Measurements from ENCODE around the gene MYRIP.

MYRIP gene

DNA sequence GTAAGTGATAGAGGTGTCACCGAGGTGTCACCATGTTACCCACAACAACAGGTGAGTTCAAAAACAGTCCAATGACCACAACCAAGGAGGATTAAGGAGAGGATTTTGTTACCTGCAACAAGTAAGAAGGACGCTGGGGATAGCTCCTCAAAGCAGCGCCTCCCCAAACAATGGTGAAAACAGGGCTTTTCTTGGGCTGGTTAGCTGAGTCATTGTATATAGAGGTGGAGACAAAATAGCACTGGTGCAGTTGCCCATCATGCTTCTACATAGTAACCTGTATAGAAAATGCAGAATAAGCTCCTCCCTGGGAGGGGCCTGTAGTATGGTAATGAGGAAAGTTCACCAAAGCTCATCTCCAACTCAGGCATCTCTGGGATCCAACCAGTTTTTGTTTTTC lies 383.2 kb downstream of the MYRIP start:
- Histone ChIP-seq H2AFZ (ENCODE audit: low read depth, low read length) (no peak overlapping the region), H3K9me3 (ENCODE audit: insufficient read depth, low read length) (no peaks in the 10 kb centered on the region), H3K4me3 (ENCODE audit: low read length) (no peak overlapping the region)

DNA sequence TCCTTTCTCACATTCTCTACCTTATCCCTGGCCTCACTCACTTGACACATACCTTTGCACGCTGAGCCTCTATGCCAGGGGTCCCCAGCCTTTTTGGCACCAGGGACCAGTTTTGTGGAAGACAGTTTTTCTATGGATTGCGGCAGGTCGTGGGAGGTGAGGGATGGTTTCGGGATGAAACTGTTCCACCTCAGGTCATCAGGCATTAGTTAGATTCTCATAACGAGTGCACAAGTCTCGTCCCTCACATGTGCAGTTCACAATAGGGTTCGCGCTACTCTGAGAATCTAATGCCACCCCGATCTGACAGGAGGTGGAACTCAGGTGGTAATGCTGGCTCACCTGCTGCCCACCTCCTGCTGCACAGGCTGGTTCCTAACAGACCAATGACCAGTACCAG lies 387.6 kb downstream of the MYRIP start:
- Histone ChIP-seq H2AFZ (ENCODE audit: low read depth, low read length) (no peak overlapping the region), H3K27ac (ENCODE audit: low read length) (no peak overlapping the region), H3K4me1 (ENCODE audit: low read length) (no peaks in the 10 kb centered on the region), H3K27me3 (ENCODE audit: low read depth, low read length) (no peaks in the 10 kb centered on the region), H3K79me2 (ENCODE audit: low read length) (no peaks in the 10 kb centered on the region), H4K20me1 (ENCODE audit: insufficient read depth, low read length) (no peaks in the 10 kb centered on the region), H3K4me3 (ENCODE audit: low read length) (no peak overlapping the region), H3K4me2 (ENCODE audit: low read length) (no peak overlapping the region), H3K9ac (ENCODE audit: low read length) (no peak overlapping the region), H3K9me3 (ENCODE audit: insufficient read depth, low read length) (no peaks in the 10 kb centered on the region), H3K36me3 (replicated peaks; ENCODE audit: low read depth, low read length) (no peaks in the 10 kb centered on the region)
- TF ChIP-seq, protein P1, sequence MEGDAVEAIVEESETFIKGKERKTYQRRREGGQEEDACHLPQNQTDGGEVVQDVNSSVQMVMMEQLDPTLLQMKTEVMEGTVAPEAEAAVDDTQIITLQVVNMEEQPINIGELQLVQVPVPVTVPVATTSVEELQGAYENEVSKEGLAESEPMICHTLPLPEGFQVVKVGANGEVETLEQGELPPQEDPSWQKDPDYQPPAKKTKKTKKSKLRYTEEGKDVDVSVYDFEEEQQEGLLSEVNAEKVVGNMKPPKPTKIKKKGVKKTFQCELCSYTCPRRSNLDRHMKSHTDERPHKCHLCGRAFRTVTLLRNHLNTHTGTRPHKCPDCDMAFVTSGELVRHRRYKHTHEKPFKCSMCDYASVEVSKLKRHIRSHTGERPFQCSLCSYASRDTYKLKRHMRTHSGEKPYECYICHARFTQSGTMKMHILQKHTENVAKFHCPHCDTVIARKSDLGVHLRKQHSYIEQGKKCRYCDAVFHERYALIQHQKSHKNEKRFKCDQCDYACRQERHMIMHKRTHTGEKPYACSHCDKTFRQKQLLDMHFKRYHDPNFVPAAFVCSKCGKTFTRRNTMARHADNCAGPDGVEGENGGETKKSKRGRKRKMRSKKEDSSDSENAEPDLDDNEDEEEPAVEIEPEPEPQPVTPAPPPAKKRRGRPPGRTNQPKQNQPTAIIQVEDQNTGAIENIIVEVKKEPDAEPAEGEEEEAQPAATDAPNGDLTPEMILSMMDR (IDR thresholded peaks at IDR 0.05; ENCODE audit: low read depth, low read length): no peak
- TF ChIP-seq EZH2phosphoT487 (IDR thresholded peaks at IDR 0.05; ENCODE audit: low read depth): no peak

More for the DNA sequence above, 383.2 kb downstream of the MYRIP start:
- H3K79me2 ChIP-seq (ENCODE audit: low read length): no peaks in the 10 kb centered on the region
- TF ChIP-seq EZH2phosphoT487 (IDR thresholded peaks at IDR 0.05; ENCODE audit: low read depth): no peak
- TF ChIP-seq, protein P1 (IDR thresholded peaks at IDR 0.05; ENCODE audit: low read depth, low read length): no peak
- H3K4me2 ChIP-seq (ENCODE audit: low read length): no peak overlapping the region
- H3K27ac ChIP-seq (ENCODE audit: low read length): no peak overlapping the region
- no peaks in the 10 kb centered on the region for H3K36me3 ChIP-seq (replicated peaks; ENCODE audit: low read depth, low read length)
- no peak overlapping the region for H3K9ac ChIP-seq (ENCODE audit: low read length)
- peaks cover 6% of the 10 kb centered on the region; the same call in 1 of the 2 replicates for H3K4me1 ChIP-seq (ENCODE audit: low read length)
- no peaks in the 10 kb centered on the region for H4K20me1 ChIP-seq (ENCODE audit: insufficient read depth, low read length)
- H3K27me3 ChIP-seq (ENCODE audit: low read depth, low read length): no peaks in the 10 kb centered on the region

DNA sequence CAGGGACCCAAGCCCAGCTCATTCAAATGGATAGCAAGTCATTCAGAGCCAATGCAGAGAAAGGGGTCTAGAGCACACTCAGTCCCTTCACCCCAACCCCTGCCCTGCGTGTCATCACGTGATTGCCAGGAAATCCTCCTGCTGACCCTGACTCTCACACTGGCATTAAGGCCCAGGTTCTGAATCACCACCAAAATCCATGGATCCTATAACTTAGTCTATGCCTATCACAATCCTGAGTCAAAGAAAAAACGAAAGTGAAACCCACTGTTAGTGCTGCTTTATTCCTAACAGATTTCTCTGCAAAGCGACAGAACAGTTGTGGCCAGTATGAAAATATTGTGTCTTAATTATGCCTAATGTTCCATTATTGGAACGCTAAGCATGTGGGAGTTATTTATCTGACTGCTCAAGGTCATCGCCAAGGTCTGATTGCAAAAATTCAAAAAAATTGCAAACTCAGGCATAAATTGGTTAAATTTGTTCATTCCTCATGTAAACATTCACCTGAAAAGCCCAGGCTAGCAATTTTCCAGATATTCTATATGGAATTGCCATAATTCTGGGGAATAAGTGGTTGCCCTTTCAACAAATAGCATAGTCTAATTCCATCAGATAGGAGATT lies 391.4 kb downstream of the MYRIP start:
- no peaks in the 10 kb centered on the region for H3K9me3 ChIP-seq (ENCODE audit: insufficient read depth, low read length)
- TF ChIP-seq, protein P1 (IDR thresholded peaks at IDR 0.05; ENCODE audit: low read depth, low read length): no peak
- TF ChIP-seq EZH2phosphoT487 (IDR thresholded peaks at IDR 0.05; ENCODE audit: low read depth): no peak
- H3K36me3 ChIP-seq (replicated peaks; ENCODE audit: low read depth, low read length): no peaks in the 10 kb centered on the region
- H3K27ac ChIP-seq (ENCODE audit: low read length): no peak overlapping the region
- H3K79me2 ChIP-seq (ENCODE audit: low read length): no peaks in the 10 kb centered on the region
- H3K9ac ChIP-seq (ENCODE audit: low read length): no peak overlapping the region
- no peak overlapping the region for H2AFZ ChIP-seq (ENCODE audit: low read depth, low read length)
- no peak overlapping the region for H3K4me3 ChIP-seq (ENCODE audit: low read length)
- no peak overlapping the region for H3K4me2 ChIP-seq (ENCODE audit: low read length)
- no peaks in the 10 kb centered on the region for H3K27me3 ChIP-seq (ENCODE audit: low read depth, low read length)
- peaks cover 11% of the 10 kb centered on the region for H3K4me1 ChIP-seq (ENCODE audit: low read length)
- no peaks in the 10 kb centered on the region for H4K20me1 ChIP-seq (ENCODE audit: insufficient read depth, low read length)

DNA sequence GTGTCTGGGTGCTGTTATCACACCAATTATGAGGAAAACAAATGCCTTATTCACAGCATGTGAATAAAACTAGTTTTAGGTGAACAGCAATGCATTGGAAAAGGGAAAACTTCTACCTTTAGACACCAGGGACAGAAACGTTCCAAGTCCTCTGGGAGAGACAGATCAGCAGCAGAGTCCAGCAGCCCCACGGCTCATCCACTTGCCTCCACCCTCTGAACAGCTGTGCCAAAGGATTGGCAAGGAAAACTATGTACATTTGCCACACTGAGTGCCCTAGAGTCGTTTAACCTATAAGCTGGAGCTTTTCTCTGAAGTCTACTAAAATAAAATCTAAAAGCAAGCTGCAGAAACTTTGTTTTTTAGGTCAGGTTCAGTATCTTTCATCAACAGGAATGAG lies 392.4 kb downstream of the MYRIP start:
- H3K27me3 ChIP-seq (ENCODE audit: low read depth, low read length): no peaks in the 10 kb centered on the region
- no peaks in the 10 kb centered on the region for H4K20me1 ChIP-seq (ENCODE audit: insufficient read depth, low read length)
- H2AFZ ChIP-seq (ENCODE audit: low read depth, low read length): no peak overlapping the region
- no peak overlapping the region for H3K9ac ChIP-seq (ENCODE audit: low read length)
- H3K36me3 ChIP-seq (replicated peaks; ENCODE audit: low read depth, low read length): no peaks in the 10 kb centered on the region
- no peak for TF ChIP-seq EZH2phosphoT487 (IDR thresholded peaks at IDR 0.05; ENCODE audit: low read depth)
- TF ChIP-seq, protein P1 (IDR thresholded peaks at IDR 0.05; ENCODE audit: low read depth, low read length): no peak
- no peaks in the 10 kb centered on the region for H3K79me2 ChIP-seq (ENCODE audit: low read length)
- H3K4me3 ChIP-seq (ENCODE audit: low read length): no peak overlapping the region
- no peak overlapping the region for H3K27ac ChIP-seq (ENCODE audit: low read length)
- H3K9me3 ChIP-seq (ENCODE audit: insufficient read depth, low read length): no peaks in the 10 kb centered on the region
- H3K4me1 ChIP-seq (ENCODE audit: low read length): peaks cover 11% of the 10 kb centered on the region
- H3K4me2 ChIP-seq (ENCODE audit: low read length): no peak overlapping the region

All from OCI-LY3 (cell line).